ENCODE data around the gene MAST3. TPM values are rescaled to one million over a fixed set of nuclear protein-coding genes. Genes with fewer than 3 reads are reported as not detected.

MAST3 gene
- total RNA-seq, 1 experiment from 2014 or later: 10.4 TPM

DNA sequence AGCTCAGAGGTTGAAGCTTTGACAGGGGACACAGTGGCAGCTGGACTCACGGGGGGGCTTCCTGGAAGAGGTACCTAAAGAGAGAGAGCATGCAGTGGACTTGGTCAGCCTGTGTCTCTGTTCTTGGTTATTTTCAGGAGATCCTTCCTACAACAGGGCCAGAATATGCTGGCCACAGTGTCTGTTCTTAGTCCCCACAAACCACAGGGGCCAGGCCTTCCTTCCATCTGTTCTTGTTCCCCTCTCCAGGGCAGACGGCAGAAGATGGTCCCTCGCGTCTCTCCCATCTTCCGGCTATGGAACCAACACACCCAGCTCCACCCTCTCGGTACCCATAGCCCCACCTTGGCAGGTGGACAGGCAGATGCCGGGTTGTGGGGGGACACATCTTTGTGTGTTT is 24.8 kb downstream of the MAST3 start:
- Histone ChIP-seq H2BK15ac (ENCODE audit: low read depth, low read length) (no peak overlapping the region), H2AK5ac (ENCODE audit: insufficient read length, low read length) (no peak overlapping the region), H3K4me1 (ENCODE audit: insufficient read depth, low read length) (no peaks in the 10 kb centered on the region; the same call in 1 of the 2 replicates), H3K9ac (ENCODE audit: extremely low read depth, insufficient read length, low read length) (no peak overlapping the region), H4K8ac (replicated peaks; ENCODE audit: insufficient read length, low read depth, low read length) (no peak overlapping the region), H3K4me2 (ENCODE audit: insufficient read depth, insufficient read length, low read length) (no peak overlapping the region), H3K4ac (ENCODE audit: low read depth, low read length) (no peak overlapping the region), H2AFZ (ENCODE audit: low read length) (no peak overlapping the region), H3K23me2 (ENCODE audit: insufficient read length, low read depth, low read length, poor library complexity, severe bottlenecking) (peaks cover under 1% of the 10 kb centered on the region), H3K79me2 (ENCODE audit: insufficient read depth, low read length) (no peaks in the 10 kb centered on the region), H2BK20ac (ENCODE audit: low read depth, low read length, poor library complexity, severe bottlenecking) (no peak overlapping the region), H3K9me3 (ENCODE audit: control insufficient read depth, low read depth, low read length) (no peaks in the 10 kb centered on the region), H3K27me3 (ENCODE audit: insufficient read depth, low read length) (no peaks in the 10 kb centered on the region), H4K20me1 (ENCODE audit: control insufficient read depth, insufficient read depth, insufficient read length) (peaks cover 4% of the 10 kb centered on the region), H4K91ac (ENCODE audit: insufficient read length, low read depth, low read length) (no peak overlapping the region), H2BK12ac (ENCODE audit: insufficient read length, low read depth, low read length) (no peak overlapping the region), H4K5ac (ENCODE audit: insufficient read length, low read depth, low read length) (no peak overlapping the region), H3K56ac (ENCODE audit: insufficient read length, low read depth, low read length) (no peak overlapping the region), H3K23ac (ENCODE audit: insufficient read length, low read depth, low read length) (no peak overlapping the region), H2BK5ac (ENCODE audit: insufficient read length, low read length) (no peak overlapping the region), H2BK120ac (ENCODE audit: low read depth, low read length, poor library complexity, severe bottlenecking) (no peak overlapping the region), H3K79me1 (ENCODE audit: insufficient read depth, low read depth, low read length, poor library complexity, severe bottlenecking) (no peaks in the 10 kb centered on the region), H3K14ac (ENCODE audit: insufficient read depth, low read length) (no peak overlapping the region), H3K27ac (ENCODE audit: insufficient read length, low read depth, low read length) (no peak overlapping the region), H3T11ph (ENCODE audit: low read length) (no peak overlapping the region), H3K18ac (ENCODE audit: insufficient read length, low read depth, low read length) (no peak overlapping the region)
- peaks cover 7 to 29% (median 25%) of the 10 kb centered on the region in 3 experiments; a peak in 6 of 7 replicates for H3K36me3 Mint-ChIP-seq (ENCODE audit: insufficient read depth in 1 of 3, low read depth in 3 of 3)
- peaks cover 4% of the 10 kb centered on the region; the same call in 1 of the 2 replicates for H3K27me3 Mint-ChIP-seq (ENCODE audit: low read depth)
- WGBS (ENCODE audit: extremely low coverage, insufficient read length, low lambda C conversion rate): no CpG with 5 or more reads among the region's 7 CpGs
- no peaks in the 10 kb centered on the region; a peak in 1 of 5 replicates for H3K9me3 Mint-ChIP-seq
- DNase-seq: no peak
- no peak overlapping the region for H3K27ac Mint-ChIP-seq
- H3K4me3 Mint-ChIP-seq: no peak overlapping the region
- TF ChIP-seq, protein P1, sequence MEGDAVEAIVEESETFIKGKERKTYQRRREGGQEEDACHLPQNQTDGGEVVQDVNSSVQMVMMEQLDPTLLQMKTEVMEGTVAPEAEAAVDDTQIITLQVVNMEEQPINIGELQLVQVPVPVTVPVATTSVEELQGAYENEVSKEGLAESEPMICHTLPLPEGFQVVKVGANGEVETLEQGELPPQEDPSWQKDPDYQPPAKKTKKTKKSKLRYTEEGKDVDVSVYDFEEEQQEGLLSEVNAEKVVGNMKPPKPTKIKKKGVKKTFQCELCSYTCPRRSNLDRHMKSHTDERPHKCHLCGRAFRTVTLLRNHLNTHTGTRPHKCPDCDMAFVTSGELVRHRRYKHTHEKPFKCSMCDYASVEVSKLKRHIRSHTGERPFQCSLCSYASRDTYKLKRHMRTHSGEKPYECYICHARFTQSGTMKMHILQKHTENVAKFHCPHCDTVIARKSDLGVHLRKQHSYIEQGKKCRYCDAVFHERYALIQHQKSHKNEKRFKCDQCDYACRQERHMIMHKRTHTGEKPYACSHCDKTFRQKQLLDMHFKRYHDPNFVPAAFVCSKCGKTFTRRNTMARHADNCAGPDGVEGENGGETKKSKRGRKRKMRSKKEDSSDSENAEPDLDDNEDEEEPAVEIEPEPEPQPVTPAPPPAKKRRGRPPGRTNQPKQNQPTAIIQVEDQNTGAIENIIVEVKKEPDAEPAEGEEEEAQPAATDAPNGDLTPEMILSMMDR (conservative IDR thresholded peaks at IDR 0.05): no peak
- H3K4me1 Mint-ChIP-seq: peaks cover 20 to 23% of the 10 kb centered on the region in 2 experiments

Measured in H9 (cell line).